OCI-LY7 (cell line): ENCODE data around the gene SLC27A5.

Experiments used
- CTCF ChIP-seq: fragments of 200-600 bp; sonication (generic); conservative IDR thresholded peaks from 2 replicates; pipeline ENCODE4 v1.5.1; 2014; ENCODE audit warnings: mild to moderate bottlenecking, antibody characterized with exemption, low read length, moderate library complexity, mixed read lengths
- EZH2phosphoT487 ChIP-seq: fragments of 200-600 bp; sonication (generic); IDR thresholded peaks from 2 replicates; pipeline ENCODE4 v1.6.1; 2018; ENCODE audit warnings: low read depth, borderline replicate concordance, mild to moderate bottlenecking, mixed run types, antibody characterized with exemption, low read length, moderate library complexity, mixed read lengths

- TF ChIP-seq CTCF (no peak), EZH2phosphoT487 (no peak)
Observed at GRCh38 chr19:58544591-58545285, 32.9 kb upstream of the SLC27A5 start.
